GM23248 (cell line): ENCODE results near the gene SLC26A8.
"Not testable (repeated sequence)": the region's sequence is repeated elsewhere in the genome, so short reads cannot be mapped to it uniquely, and the experiment has no call there.

Experiments
- EZH2 ChIP-seq: fragments of 200-600 bp; sonication (generic); IDR thresholded peaks from 2 replicates; pipeline ENCODE4 v1.6.1; 2018; ENCODE audit warnings: antibody characterized with exemption, mild to moderate bottlenecking; ENCODE audit not compliant: insufficient read depth, poor library complexity, severe bottlenecking
- EZH2phosphoT487 ChIP-seq: fragments of 200-600 bp; sonication (generic); IDR thresholded peaks from 2 replicates; pipeline ENCODE4 v1.6.1; 2018; ENCODE audit warnings: antibody characterized with exemption, moderate library complexity, mild to moderate bottlenecking, low read depth; ENCODE audit not compliant: insufficient read depth

- TF ChIP-seq EZH2phosphoT487, EZH2: not testable (repeated sequence)
Observed at GRCh38 chr6:35980126-35980525, 44.3 kb downstream of the SLC26A8 start.
